HEK293 (cell line): Measurements from ENCODE around the gene GUCY1A2.

ENCODE experiments used
- SALL2 ChIP-seq: fragments of 450-650 bp; formaldehyde crosslinking; IDR thresholded peaks from 2 replicates; pipeline ENCODE4 v1.5.0; 2017; ENCODE audit warnings: missing biosample characterization, mild to moderate bottlenecking, missing genetic modification characterization, borderline replicate concordance
- ZBTB7A ChIP-seq: fragments of 450-650 bp; formaldehyde crosslinking; IDR thresholded peaks from 2 replicates; pipeline ENCODE4 v1.5.1; 2016; ENCODE audit warnings: low read depth, missing biosample characterization, missing genetic modification characterization
- ZNF2 ChIP-seq: fragments of 450-650 bp; formaldehyde crosslinking; IDR thresholded peaks from 2 replicates; pipeline ENCODE4 v1.5.1; 2016; ENCODE audit warnings: missing biosample characterization, missing genetic modification characterization
- ZNF26 ChIP-seq: fragments of 450-650 bp; formaldehyde crosslinking; IDR thresholded peaks from 2 replicates; pipeline ENCODE4 v1.5.1; 2016; ENCODE audit warnings: missing biosample characterization, missing genetic modification characterization
- ZNF341 ChIP-seq: fragments of 450-650 bp; formaldehyde crosslinking; IDR thresholded peaks from 2 replicates; pipeline ENCODE4; 2016; ENCODE audit warnings: low read depth, missing biosample characterization, missing genetic modification characterization
- ZNF639 ChIP-seq: fragments of 450-650 bp; formaldehyde crosslinking; IDR thresholded peaks from 2 replicates; pipeline ENCODE4 v1.5.1; 2016; ENCODE audit warnings: missing biosample characterization, missing genetic modification characterization
- TF ChIP-seq, protein P1 (sequence below): fragments of 450-650 bp; formaldehyde crosslinking; IDR thresholded peaks from 2 replicates; pipeline ENCODE4 v1.5.1; 2016; ENCODE audit warnings: missing biosample characterization, missing genetic modification characterization
- TF ChIP-seq, protein P2 (sequence below): fragments of 450-650 bp; formaldehyde crosslinking; IDR thresholded peaks from 2 replicates; pipeline ENCODE4 v1.5.1; 2016; ENCODE audit warnings: missing biosample characterization, missing genetic modification characterization

GRCh38 chr11:106815209-106815608 lies 203.1 kb downstream of the GUCY1A2 start:
- TF ChIP-seq ZNF26 (tag by site-specific recombination) = no peak
- TF ChIP-seq ZNF2 = no peak
- no peak for TF ChIP-seq ZBTB7A (tag by site-specific recombination)
- no peak for TF ChIP-seq ZNF639 (tag by site-specific recombination)
- TF ChIP-seq, protein P1, sequence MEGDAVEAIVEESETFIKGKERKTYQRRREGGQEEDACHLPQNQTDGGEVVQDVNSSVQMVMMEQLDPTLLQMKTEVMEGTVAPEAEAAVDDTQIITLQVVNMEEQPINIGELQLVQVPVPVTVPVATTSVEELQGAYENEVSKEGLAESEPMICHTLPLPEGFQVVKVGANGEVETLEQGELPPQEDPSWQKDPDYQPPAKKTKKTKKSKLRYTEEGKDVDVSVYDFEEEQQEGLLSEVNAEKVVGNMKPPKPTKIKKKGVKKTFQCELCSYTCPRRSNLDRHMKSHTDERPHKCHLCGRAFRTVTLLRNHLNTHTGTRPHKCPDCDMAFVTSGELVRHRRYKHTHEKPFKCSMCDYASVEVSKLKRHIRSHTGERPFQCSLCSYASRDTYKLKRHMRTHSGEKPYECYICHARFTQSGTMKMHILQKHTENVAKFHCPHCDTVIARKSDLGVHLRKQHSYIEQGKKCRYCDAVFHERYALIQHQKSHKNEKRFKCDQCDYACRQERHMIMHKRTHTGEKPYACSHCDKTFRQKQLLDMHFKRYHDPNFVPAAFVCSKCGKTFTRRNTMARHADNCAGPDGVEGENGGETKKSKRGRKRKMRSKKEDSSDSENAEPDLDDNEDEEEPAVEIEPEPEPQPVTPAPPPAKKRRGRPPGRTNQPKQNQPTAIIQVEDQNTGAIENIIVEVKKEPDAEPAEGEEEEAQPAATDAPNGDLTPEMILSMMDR (tag by site-specific recombination) = no peak
- no peak for TF ChIP-seq ZNF341 (tag by site-specific recombination)
- TF ChIP-seq SALL2 (tag by site-specific recombination) = no peak
- TF ChIP-seq, protein P2, sequence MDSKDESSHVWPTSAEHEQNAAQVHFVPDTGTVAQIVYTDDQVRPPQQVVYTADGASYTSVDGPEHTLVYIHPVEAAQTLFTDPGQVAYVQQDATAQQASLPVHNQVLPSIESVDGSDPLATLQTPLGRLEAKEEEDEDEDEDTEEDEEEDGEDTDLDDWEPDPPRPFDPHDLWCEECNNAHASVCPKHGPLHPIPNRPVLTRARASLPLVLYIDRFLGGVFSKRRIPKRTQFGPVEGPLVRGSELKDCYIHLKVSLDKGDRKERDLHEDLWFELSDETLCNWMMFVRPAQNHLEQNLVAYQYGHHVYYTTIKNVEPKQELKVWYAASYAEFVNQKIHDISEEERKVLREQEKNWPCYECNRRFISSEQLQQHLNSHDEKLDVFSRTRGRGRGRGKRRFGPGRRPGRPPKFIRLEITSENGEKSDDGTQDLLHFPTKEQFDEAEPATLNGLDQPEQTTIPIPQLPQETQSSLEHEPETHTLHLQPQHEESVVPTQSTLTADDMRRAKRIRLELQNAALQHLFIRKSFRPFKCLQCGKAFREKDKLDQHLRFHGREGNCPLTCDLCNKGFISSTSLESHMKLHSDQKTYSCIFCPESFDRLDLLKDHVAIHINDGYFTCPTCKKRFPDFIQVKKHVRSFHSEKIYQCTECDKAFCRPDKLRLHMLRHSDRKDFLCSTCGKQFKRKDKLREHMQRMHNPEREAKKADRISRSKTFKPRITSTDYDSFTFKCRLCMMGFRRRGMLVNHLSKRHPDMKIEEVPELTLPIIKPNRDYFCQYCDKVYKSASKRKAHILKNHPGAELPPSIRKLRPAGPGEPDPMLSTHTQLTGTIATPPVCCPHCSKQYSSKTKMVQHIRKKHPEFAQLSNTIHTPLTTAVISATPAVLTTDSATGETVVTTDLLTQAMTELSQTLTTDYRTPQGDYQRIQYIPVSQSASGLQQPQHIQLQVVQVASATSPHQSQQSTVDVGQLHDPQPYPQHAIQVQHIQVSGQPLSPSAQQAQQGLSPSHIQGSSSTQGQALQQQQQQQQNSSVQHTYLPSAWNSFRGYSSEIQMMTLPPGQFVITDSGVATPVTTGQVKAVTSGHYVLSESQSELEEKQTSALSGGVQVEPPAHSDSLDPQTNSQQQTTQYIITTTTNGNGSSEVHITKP (tag by site-specific recombination) = no peak
